Panc1 (cell line): ENCODE measurements around the gene FADS2. TPM values are rescaled to one million over a fixed set of nuclear protein-coding genes. Genes with fewer than 3 reads are reported as not detected.

Experiments used
- ATAC-seq: fragments of 200-7000 bp; cut with Tn5 transposase; 2 replicates; pipeline ENCODE4 v1.9.1; 2020; ENCODE audit warnings: mild to moderate bottlenecking, moderate library complexity
- BruUV-seq: library from RNA; stranded (reverse); fragments of 400-500 nt; replicated peaks from 2 replicates; lab custom pipeline; 2021; lab: Mats Ljungman, UMichigan
- CTCF ChIA-PET: fragments of 300-600 bp; sonication (Branson Sonifier 250); formaldehyde crosslinking; loops from one replicate; lab custom pipeline; 2022; ENCODE audit warnings: antibody characterized with exemption; lab: Charles Lee
- POLR2A ChIA-PET: fragments of 300-600 bp; sonication (Branson Sonifier 250); formaldehyde crosslinking; loops from one replicate; lab custom pipeline; 2022; ENCODE audit warnings: antibody characterized with exemption; lab: Charles Lee
- DNase-seq: peaks from one replicate; pipeline ENCODE4 v3.0.0-alpha.2; 2010; ENCODE audit warnings: low read depth, low spot score
- H3K27ac ChIP-seq: 2 replicates; pipeline ENCODE4 v1.5.1; 2011; ENCODE audit warnings: mild to moderate bottlenecking, low read length, inconsistent platforms
- H3K27me3 ChIP-seq: fragments of 200-500 bp; sonication (Bioruptor generic); 2 replicates; pipeline ENCODE4 v1.6.0; 2014; ENCODE audit warnings: low read length, inconsistent platforms; ENCODE audit not compliant: control insufficient read depth, insufficient read depth
- H3K36me3 ChIP-seq: fragments of 200-500 bp; sonication (Bioruptor generic); 2 replicates; pipeline ENCODE4 v1.5.1; 2014; ENCODE audit warnings: inconsistent platforms, mild to moderate bottlenecking, low read length, moderate library complexity; ENCODE audit not compliant: control insufficient read depth, insufficient read depth
- H3K4me1 ChIP-seq: 2 replicates; pipeline ENCODE4 v1.5.1; 2011; ENCODE audit warnings: inconsistent platforms, mild to moderate bottlenecking, low read length, moderate library complexity; ENCODE audit not compliant: control insufficient read depth, insufficient read depth
- H3K4me3 ChIP-seq, 2 experiments: 2 replicates each; pipeline ENCODE4 v1.5.1; 2011 to 2012; ENCODE audit warnings: low read depth in 2 of 2, low read length in 2 of 2, mild to moderate bottlenecking in 2 of 2, inconsistent platforms in 1 of 2, moderate library complexity in 1 of 2
- H3K9me3 ChIP-seq: fragments of 200-500 bp; sonication (Bioruptor generic); 2 replicates; pipeline ENCODE4 v1.5.1; 2014; ENCODE audit warnings: low read depth, mild to moderate bottlenecking, inconsistent platforms, low read length, moderate library complexity; ENCODE audit not compliant: control insufficient read depth, insufficient read depth
- POLR2AphosphoS5 ChIP-seq: IDR thresholded peaks from 2 replicates; pipeline ENCODE4 v1.6.1; 2012; ENCODE audit warnings: mild to moderate bottlenecking, low read depth, low read length, moderate library complexity
- REST ChIP-seq, 2 experiments: IDR thresholded peaks; 2 replicates each; pipeline ENCODE4 v1.6.1; 2011 to 2012; ENCODE audit warnings: low read depth in 2 of 2, control low read depth in 1 of 2, low read length in 1 of 2, mild to moderate bottlenecking in 1 of 2, moderate library complexity in 1 of 2; ENCODE audit not compliant: insufficient read depth in 1 of 2
- SIN3A ChIP-seq: IDR thresholded peaks from 2 replicates; pipeline ENCODE4 v1.6.1; 2012; ENCODE audit warnings: low read depth, mild to moderate bottlenecking, low read length, moderate library complexity, borderline replicate concordance; ENCODE audit not compliant: insufficient read depth
- TCF7L2 ChIP-seq: IDR thresholded peaks from 2 replicates; pipeline ENCODE4 v1.6.1; 2011; ENCODE audit warnings: mild to moderate bottlenecking, low read depth, low read length, inconsistent platforms
- in situ Hi-C: cut with HindIII; loops from 2 replicates; pipeline ENCODE4 v1.10.0; 2016; ENCODE audit warnings: low sequenced_read_pairs, low pct_unique_long_range_greater_than_20kb
- intact Hi-C: fragments of 100-400 bp; cut with micrococcal nuclease; formaldehyde crosslinking; loops from one replicate; pipeline ENCODE4 v1.10.0; 2022; ENCODE audit not compliant: unreplicated experiment
- total RNA-seq: library from RNA; stranded (reverse); gene quantifications from one replicate; pipeline ENCODE4 v1.2.1, GENCODE V29; 2021; ENCODE audit not compliant: unreplicated experiment
- TF ChIP-seq, protein P1 (sequence below): fragments of 450-650 bp; IDR thresholded peaks from 2 replicates; pipeline ENCODE4 v1.5.1; 2017; ENCODE audit warnings: mild to moderate bottlenecking

FADS2 gene
- total RNA-seq, 1 experiment from 2014 or later, result 679 TPM

- in situ Hi-C loops, result no loop called here
- ChIA-PET POLR2A (interaction anchor here (0.6 kb wide), 1 partner anchor 49 kb away, joined by 6 read pairs; no protein-coding TSS in a partner anchor), CTCF (interaction anchor here (0.5 kb wide), 1 partner anchor 76 kb away, joined by 5 read pairs; no protein-coding TSS in a partner anchor)
- intact Hi-C loops, result no loop called here
- H3K9me3 ChIP-seq, result no peaks in the 10 kb centered on the region
- no peaks in the 10 kb centered on the region for H3K36me3 ChIP-seq
- TF ChIP-seq SIN3A (no peak), POLR2AphosphoS5 (no peak)
- no peak overlapping the region for H3K4me3 ChIP-seq
- ATAC-seq (no peak), DNase-seq (no peak)
- peaks cover 13% of the 10 kb centered on the region for H3K4me1 ChIP-seq
- no TSS peak for BruUV-seq
- no peak overlapping the region for H3K27ac ChIP-seq
- no peaks in the 10 kb centered on the region for H3K27me3 ChIP-seq
Measured at GRCh38 chr11:61873588-61874376, 45.7 kb downstream of the FADS2 start.

GRCh38 chr11:61874377-61874809, 46.3 kb downstream of the FADS2 start:
- POLR2A ChIA-PET, result no interaction called here
- no TSS peak for BruUV-seq

More at GRCh38 chr11:61874377-61874809, 46.3 kb downstream of the FADS2 start:
- CTCF ChIA-PET, result interaction anchor here (0.5 to 1.0 kb wide), 2 partner anchors 25 to 76 kb away, joined by 5 to 13 read pairs; no protein-coding TSS in a partner anchor
- TF ChIP-seq POLR2AphosphoS5 (no peak), REST (IDR thresholded peaks at IDR 0.05; ENCODE audit: insufficient read depth in 1 of 2, low read depth in 2 of 2, low read length in 1 of 2) (no peak), SIN3A (no peak), TCF7L2 (no peak)
- TF ChIP-seq, protein P1, sequence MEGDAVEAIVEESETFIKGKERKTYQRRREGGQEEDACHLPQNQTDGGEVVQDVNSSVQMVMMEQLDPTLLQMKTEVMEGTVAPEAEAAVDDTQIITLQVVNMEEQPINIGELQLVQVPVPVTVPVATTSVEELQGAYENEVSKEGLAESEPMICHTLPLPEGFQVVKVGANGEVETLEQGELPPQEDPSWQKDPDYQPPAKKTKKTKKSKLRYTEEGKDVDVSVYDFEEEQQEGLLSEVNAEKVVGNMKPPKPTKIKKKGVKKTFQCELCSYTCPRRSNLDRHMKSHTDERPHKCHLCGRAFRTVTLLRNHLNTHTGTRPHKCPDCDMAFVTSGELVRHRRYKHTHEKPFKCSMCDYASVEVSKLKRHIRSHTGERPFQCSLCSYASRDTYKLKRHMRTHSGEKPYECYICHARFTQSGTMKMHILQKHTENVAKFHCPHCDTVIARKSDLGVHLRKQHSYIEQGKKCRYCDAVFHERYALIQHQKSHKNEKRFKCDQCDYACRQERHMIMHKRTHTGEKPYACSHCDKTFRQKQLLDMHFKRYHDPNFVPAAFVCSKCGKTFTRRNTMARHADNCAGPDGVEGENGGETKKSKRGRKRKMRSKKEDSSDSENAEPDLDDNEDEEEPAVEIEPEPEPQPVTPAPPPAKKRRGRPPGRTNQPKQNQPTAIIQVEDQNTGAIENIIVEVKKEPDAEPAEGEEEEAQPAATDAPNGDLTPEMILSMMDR, result no peak
- intact Hi-C loops, result no loop called here
- peaks cover 13% of the 10 kb centered on the region for H3K4me1 ChIP-seq
- H3K27ac ChIP-seq, result no peak overlapping the region
- no peak overlapping the region for H3K4me3 ChIP-seq
- H3K9me3 ChIP-seq, result no peaks in the 10 kb centered on the region
- no peaks in the 10 kb centered on the region for H3K36me3 ChIP-seq
- ATAC-seq, result no peak
- DNase-seq, result no peak
- H3K27me3 ChIP-seq, result no peaks in the 10 kb centered on the region
- in situ Hi-C loops, result no loop called here
